ENCODE data around the gene EXOC6.
"Not testable (repeated sequence)": the region's sequence is repeated elsewhere in the genome, so short reads cannot be mapped to it uniquely, and the experiment has no call there.

Gene EXOC6

DNA sequence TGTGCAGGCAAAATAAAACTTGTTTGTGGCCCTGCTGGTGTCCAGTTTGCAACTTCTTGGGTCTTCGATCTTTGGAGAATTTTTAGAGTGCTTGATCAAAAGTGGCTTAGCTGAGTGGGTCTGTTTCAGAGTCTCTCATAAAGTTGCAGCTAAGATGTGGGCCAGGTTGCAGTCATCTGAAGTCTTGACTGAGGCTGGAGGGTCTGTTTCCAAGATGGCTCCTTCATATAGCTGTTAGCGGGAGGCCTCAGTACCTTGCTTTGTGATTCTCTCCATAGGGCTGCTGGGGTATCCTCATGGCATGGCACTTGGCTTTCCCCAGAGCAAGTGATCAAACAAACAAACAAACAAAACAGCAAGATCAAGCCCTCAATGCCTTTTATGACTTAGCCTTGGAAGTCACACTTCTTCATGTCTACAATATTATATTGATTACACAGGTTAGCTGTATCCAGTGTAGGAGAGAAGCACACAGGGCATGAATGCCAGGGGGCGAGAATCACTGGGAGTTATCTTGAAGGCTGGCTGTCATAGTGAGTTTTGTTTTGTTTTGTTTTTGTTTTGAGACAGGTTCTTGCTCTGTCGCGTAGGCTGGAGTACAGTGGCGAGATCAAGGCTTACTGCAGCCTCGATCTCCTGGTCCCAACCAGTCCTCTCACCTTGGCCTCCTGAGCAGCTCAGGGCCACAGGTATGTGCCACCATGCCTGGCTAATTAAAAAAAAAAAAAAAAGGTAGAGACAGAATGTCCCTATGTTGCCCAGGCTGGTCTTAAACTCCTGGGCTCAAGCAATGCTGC lies 235.6 kb downstream of the EXOC6 start:
- no peak for DNase-seq

DNA sequence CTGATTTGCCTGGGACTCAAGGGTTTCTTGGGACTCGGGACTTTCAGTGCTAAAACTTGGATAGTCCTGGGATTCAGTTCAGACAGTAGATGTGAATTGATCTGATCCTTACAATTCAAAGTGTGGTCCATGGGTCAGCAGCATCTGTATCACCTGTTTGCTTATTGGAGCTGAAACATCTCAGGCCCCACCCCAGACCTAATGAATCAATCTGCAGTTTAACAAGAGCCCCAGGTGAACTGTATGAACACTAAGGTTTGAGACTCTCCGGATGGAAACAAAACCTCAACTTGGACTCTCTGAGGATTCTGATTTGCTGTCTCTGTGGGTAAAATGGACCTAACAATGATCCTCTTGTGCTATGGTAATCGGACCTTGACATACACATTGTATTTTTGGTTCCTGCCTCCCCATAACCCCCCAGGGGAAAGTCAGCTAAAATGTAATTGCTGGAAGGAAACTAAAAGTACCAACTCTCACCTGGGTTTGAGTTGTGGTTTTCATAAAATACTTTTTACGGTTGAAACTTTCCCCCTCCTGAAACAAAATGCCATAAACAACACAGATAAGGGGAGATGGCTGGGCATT lies 237.0 kb downstream of the EXOC6 start:
- no peak for DNase-seq

DNA sequence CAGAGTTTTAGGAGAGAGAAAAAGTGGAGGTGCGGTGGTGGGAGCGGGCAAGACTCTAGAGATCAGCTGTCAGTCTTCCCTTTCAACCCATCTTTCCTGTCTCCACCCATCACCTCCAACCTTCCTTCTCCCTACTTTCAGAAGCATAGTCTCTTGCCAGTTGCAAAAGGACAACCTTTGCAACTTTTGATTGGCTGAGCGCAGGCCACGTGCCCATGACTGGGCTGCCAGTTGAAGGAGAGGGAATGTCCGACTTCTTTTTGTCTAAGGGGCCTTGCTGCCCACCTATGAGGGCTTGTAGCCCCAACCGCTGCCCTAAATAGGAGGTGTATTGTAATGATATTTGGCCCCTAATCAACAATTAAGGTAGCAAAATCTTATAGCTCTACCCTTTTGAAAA lies 238.0 kb downstream of the EXOC6 start:
- DNase-seq, result no peak

DNA sequence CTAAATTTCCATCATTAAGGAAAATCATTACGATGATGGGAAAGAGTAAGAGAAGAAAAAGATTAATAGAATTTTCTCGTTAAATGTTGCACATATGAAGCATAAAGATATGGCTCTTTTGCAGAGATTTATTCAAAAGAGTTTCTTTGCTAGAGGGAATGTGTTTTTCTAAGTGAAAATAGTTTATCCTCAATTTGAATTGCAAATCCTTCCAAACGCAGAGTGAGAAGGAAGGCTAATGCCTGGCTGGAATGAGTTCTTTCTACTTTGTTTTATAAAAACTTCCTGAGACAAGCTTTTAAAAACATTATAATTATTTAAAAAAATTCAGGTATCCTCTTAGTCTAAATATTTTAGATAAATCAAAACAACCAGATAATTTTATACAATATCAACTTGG lies 239.5 kb downstream of the EXOC6 start:
- no peak for DNase-seq

DNA sequence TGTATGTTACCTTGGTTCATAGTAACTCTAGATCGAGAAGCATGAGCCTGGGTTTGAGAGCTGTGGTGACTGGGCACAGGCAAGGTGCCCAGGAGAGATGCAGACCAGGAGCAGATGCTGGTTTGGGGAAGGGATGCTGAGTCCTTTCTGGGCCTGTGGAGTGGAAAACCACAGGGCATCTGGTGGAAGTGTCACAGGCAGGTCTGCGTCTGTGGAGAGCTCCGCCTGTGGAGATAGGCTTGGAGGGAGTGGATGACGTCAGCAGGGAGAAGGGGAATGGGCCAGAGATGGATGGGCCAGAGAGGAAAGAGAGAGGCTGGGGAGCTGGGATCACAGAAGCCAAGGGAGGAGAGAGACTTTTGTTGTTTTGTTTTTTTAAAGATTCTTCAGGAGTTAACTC lies 240.1 kb downstream of the EXOC6 start:
- DNase-seq, result no peak

DNA sequence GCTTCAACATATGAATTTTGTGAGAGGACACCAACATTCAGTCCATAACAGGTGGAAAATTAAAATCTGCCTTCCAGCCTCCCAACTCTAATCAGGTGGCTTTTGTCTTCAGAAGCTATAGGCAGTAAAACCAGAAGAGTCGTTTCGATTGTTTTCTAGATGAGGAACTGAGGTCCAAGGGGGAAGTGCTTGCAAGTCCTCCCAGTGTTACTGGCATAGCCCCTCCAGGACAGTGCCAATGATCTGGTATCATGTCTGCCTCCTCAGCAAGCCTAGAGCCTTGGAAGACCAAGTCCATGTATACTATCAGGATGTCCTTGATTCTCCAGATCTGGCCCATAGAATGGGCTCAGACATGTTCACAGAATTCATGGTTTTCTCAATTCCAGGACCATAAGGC lies 242.3 kb downstream of the EXOC6 start:
- no peak for DNase-seq

DNA sequence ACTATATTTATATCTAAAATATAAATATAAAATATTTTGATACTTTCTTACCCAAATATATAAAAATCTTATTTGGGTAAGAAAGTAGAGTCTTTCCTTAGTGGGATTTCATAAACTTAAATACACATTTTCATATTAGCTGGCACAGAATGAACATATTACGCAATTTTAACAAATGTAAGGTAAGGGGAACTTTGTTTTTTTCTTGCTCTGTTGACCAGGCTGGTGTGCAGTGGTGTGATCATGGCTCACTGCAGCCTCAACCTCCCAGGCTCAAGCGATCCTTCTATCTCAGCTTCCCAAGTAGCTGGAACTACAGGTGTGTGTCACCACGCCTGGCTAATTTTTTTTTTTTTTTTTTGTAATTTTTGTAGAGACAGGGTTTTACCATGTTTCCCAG lies 243.6 kb downstream of the EXOC6 start:
- DNase-seq, result no peak

DNA sequence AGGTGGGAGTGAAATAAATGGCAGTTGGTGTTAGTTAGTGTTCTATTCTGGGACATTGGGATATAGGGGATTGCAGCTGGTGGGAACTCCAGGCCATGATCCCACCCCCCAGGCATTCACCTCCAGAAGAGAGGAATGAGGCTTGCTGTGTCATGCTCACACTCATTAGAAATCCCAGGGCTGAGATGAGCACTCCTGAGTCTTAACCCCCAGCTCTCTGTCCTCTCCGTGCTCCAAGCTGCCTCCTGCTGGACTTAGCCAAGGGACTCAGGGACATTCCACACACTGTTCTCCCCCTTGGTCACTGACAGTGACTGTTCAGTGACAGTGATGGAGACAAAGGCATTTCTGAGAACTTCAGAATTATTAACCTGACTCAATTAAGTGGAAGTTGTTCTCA lies 246.9 kb downstream of the EXOC6 start:
- no peak for DNase-seq

DNA sequence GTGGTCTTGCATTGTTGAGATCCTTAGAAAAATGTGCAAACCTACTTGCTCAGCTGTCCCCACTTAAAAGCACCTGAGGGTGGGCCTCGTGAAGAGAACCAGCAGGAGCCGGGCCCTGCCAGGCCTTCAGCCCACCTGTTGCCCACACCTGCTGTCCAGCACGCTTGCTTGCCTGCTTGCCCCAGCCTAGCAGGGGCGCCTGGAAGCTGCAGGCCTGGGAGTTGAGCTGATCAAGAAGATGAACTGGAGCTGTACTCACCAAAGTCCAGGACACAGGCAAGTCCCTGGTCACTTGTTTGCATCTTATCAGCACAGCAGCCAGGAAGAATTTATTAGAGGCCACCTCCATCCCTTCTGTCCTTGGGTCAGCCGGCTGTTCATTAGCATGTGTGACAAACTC lies 248.6 kb downstream of the EXOC6 start:
- DNase-seq, result peak; percentile 40

DNA sequence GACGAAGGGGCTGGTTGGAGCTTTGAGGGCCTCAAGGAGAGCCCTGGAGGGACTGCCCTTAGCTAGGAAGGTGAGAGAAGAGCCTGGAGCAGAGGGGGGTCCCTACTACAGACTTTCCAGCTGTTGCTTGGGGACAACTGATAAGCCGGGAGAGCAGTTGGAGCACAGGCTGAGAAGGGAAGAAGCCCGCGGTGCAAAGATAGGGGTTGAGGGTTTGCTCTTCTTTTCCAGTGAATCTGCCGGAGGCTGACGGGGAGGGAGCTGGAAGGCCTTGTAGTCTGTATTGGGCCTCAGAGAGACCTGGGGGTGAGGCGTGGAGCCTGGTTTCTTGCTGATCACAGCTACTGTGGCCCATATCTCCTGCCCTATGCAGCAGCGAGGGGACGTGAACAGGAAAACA lies 249.1 kb downstream of the EXOC6 start:
- no peak for DNase-seq

DNA sequence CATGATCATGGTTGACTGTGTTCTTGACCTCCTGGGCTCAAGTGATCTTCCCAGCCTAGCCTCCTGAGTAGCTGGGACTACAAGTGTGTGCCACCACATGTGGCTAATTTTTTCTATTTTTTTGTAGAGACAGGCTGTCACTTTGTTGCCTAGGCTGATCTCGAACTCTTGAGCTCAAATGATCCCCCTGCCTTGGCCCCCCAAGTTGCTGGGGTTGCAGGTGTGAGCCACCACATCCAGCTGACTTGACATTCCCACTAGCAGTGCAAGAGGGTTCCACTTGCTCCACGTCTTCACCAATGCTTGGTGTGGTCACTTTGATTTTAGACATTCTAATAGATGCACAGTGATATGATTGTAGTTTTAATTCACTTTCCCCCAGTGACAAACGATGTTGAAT lies 250.5 kb downstream of the EXOC6 start:
- DNase-seq, result no peak

DNA sequence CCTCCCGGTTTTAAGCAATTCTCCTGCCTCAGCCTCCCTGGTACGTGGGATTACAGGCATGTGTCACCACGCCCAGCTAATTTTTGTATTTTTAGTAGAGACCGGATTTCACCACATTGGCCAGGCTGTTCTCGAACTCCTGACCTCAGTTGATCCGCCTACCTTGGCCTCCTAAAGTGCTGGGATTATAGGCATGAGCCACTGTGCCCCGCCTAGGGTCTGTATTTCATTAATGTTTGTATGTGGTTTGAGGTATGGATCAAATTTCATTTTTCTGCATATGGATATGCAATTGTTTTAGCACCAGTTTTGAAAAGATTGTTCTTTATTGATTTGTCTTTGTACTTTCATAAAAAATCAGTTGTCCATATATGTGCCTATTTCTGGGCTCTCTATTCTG lies 251.3 kb downstream of the EXOC6 start:
- DNase-seq, result no peak

DNA sequence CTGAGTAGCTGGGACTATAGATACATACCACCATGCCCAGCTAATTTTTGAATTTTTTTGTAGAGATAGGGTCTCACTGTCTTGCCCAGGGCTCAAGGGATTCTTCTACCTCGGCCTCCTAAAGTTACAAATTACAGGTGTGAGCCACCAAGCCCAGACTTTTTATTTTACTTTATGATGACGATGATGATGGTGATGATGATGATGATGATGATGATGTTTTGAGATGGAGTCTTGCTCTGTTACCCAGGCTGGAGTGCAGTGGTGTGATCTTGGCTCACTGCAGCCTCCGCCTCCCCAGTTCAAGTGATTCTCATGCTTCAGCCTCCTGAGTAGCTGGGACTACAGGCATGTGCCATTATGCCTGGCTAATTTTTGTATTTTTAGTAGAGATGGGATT lies 252.8 kb downstream of the EXOC6 start:
- DNase-seq, result not testable (repeated sequence)

DNA sequence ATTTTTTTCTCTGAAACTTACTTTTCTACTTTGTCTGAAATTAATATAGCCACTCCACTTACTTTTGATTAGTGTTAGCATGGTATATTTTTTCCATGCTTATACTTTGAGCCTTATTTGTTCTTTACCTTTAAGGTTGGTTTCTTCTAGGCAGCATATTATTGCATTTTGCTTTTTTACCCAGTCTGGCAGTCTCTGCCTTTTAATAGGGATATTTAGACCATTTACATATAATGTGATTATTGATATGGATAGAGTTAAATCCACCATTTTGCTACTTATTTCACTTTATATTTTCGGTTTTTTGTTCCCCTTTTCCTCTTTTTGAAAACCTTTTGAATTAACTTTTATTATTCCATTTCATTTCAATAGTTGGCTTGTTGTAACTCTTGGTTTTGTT lies 255.6 kb downstream of the EXOC6 start:
- DNase-seq, result no peak

DNA sequence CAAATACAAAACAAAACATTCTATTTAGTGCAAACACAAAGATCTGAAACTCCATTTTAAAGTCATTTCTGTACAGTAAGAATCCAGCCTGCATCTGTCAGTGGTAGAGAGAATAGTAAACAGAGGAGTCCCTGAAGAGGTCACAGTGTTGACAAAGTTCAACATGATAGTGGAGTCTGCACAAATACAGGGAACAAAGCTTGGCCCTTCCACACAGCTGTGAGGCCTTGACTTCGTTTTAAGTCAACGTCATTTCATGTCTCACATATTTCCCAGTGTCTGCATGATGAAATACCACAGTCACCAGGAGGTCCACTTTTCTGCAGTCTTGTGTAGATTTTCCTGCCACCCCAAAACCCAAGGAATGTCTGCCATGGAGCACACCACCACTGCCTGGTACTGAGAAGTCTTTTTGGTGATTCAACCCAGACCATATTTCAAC lies 258.3 kb downstream of the EXOC6 start:
- DNase-seq, result peak; percentile 55

Data from NCI-H345 (cell line).